ENCODE data around the gene FCSK. TPM values are rescaled to one million over a fixed set of nuclear protein-coding genes. Genes with fewer than 3 reads are reported as not detected.
A peak's percentile ranks its signal among the peaks of the same experiment; 100 is the strongest.

The FCSK gene
- total and polyA plus RNA-seq, 2 of the 13 experiments (the other 11 are each of a cell fraction or from before 2014, with no cell fraction given) = 9.1 to 19.2 TPM

DNA sequence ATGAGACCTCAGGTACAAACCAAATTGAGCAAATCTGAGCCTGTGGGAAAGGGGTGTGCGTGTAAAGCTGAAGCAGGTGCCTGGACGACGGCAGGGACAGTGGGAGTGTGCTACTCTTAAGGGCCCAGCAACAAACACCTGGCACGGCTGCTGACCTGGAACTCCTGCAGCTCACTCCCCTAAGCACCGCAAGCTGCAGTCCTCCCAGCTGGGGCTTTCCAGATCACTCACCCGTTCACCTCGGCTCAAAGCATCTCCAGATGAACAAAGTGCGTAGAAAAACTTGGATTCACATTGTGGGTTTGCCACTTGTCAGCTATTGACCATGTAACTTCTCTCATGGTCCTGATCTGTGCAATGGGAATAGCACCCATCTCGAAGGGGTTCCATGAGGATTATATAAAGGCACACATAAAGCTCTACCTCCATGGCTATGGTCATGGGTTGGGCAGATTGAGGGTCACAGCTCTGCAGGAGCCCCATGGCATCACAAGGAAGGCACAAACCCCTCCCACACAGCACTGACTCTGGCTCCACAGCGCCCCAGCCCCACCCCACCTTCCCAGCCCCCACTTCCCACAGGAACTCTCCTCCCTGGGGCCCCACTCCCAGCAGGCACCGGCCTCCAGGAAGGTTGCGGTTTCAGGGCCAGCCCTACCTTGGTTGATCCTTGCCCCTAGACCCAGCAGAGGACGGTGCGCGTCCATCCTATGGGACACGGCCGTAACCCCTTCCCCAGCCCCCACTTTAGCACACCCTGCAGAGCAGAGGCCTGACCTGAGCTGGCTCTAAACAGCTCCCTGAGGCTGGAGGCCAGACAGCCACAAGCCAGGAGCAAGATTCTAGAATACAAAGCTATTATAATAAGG, 37.4 kb upstream of the FCSK start (continued):
- TF ChIP-seq TAF15 (IDR thresholded peaks at IDR 0.05; ENCODE audit: low read depth, low read length, poor library complexity, severe bottlenecking) (no peak), SMAD9 (CRISPR knock-in tag; IDR thresholded peaks at IDR 0.05) (no peak), HNF4A (CRISPR knock-in tag; IDR thresholded peaks at IDR 0.05) (peak; percentile 75), PCBP1 (IDR thresholded peaks at IDR 0.05; ENCODE audit: borderline replicate concordance, low read depth, low read length) (no peak), NFYC (CRISPR knock-in tag; IDR thresholded peaks at IDR 0.05) (no peak), KAT2B (IDR thresholded peaks at IDR 0.05; ENCODE audit: borderline replicate concordance, low read depth, low read length) (no peak), ZNF775 (CRISPR knock-in tag; IDR thresholded peaks at IDR 0.05; ENCODE audit: borderline replicate concordance) (no peak), ZNF496 (CRISPR knock-in tag; IDR thresholded peaks at IDR 0.05; ENCODE audit: insufficient replicate concordance) (no peak), NKX3-1 (CRISPR knock-in tag; IDR thresholded peaks at IDR 0.05) (no peak), ZNF501 (CRISPR knock-in tag; IDR thresholded peaks at IDR 0.05) (no peak), ZNF225 (CRISPR knock-in tag; IDR thresholded peaks at IDR 0.05) (no peak), CENPT (CRISPR knock-in tag; IDR thresholded peaks at IDR 0.05; ENCODE audit: low read depth) (no peak), SNAI1 (CRISPR knock-in tag; IDR thresholded peaks at IDR 0.05; ENCODE audit: borderline replicate concordance) (no peak), MTF2 (CRISPR knock-in tag; IDR thresholded peaks at IDR 0.05; ENCODE audit: borderline replicate concordance) (no peak)
- TF ChIP-seq, protein P1, sequence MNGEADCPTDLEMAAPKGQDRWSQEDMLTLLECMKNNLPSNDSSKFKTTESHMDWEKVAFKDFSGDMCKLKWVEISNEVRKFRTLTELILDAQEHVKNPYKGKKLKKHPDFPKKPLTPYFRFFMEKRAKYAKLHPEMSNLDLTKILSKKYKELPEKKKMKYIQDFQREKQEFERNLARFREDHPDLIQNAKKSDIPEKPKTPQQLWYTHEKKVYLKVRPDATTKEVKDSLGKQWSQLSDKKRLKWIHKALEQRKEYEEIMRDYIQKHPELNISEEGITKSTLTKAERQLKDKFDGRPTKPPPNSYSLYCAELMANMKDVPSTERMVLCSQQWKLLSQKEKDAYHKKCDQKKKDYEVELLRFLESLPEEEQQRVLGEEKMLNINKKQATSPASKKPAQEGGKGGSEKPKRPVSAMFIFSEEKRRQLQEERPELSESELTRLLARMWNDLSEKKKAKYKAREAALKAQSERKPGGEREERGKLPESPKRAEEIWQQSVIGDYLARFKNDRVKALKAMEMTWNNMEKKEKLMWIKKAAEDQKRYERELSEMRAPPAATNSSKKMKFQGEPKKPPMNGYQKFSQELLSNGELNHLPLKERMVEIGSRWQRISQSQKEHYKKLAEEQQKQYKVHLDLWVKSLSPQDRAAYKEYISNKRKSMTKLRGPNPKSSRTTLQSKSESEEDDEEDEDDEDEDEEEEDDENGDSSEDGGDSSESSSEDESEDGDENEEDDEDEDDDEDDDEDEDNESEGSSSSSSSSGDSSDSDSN (CRISPR knock-in tag; IDR thresholded peaks at IDR 0.05) = peak; percentile 52
- TF ChIP-seq, protein P2, sequence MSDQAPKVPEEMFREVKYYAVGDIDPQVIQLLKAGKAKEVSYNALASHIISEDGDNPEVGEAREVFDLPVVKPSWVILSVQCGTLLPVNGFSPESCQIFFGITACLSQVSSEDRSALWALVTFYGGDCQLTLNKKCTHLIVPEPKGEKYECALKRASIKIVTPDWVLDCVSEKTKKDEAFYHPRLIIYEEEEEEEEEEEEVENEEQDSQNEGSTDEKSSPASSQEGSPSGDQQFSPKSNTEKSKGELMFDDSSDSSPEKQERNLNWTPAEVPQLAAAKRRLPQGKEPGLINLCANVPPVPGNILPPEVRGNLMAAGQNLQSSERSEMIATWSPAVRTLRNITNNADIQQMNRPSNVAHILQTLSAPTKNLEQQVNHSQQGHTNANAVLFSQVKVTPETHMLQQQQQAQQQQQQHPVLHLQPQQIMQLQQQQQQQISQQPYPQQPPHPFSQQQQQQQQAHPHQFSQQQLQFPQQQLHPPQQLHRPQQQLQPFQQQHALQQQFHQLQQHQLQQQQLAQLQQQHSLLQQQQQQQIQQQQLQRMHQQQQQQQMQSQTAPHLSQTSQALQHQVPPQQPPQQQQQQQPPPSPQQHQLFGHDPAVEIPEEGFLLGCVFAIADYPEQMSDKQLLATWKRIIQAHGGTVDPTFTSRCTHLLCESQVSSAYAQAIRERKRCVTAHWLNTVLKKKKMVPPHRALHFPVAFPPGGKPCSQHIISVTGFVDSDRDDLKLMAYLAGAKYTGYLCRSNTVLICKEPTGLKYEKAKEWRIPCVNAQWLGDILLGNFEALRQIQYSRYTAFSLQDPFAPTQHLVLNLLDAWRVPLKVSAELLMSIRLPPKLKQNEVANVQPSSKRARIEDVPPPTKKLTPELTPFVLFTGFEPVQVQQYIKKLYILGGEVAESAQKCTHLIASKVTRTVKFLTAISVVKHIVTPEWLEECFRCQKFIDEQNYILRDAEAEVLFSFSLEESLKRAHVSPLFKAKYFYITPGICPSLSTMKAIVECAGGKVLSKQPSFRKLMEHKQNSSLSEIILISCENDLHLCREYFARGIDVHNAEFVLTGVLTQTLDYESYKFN (CRISPR knock-in tag; conservative IDR thresholded peaks at IDR 0.05) = peak; percentile 84
- TF ChIP-seq, protein P3, sequence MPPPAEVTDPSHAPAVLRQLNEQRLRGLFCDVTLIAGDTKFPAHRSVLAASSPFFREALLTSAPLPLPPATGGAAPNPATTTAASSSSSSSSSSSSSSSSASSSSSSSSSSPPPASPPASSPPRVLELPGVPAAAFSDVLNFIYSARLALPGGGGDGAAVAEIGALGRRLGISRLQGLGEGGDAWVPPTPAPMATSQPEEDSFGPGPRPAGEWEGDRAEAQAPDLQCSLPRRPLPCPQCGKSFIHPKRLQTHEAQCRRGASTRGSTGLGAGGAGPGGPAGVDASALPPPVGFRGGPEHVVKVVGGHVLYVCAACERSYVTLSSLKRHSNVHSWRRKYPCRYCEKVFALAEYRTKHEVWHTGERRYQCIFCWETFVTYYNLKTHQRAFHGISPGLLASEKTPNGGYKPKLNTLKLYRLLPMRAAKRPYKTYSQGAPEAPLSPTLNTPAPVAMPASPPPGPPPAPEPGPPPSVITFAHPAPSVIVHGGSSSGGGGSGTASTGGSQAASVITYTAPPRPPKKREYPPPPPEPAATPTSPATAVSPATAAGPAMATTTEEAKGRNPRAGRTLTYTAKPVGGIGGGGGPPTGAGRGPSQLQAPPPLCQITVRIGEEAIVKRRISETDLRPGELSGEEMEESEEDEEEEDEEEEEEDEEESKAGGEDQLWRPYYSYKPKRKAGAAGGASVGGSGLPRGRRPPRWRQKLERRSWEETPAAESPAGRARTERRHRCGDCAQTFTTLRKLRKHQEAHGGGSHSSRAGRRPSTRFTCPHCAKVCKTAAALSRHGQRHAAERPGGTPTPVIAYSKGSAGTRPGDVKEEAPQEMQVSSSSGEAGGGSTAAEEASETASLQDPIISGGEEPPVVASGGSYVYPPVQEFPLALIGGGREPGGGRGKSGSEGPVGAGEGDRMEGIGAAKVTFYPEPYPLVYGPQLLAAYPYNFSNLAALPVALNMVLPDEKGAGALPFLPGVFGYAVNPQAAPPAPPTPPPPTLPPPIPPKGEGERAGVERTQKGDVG (CRISPR knock-in tag; IDR thresholded peaks at IDR 0.05; ENCODE audit: borderline replicate concordance) = no peak
- TF ChIP-seq, protein P4, sequence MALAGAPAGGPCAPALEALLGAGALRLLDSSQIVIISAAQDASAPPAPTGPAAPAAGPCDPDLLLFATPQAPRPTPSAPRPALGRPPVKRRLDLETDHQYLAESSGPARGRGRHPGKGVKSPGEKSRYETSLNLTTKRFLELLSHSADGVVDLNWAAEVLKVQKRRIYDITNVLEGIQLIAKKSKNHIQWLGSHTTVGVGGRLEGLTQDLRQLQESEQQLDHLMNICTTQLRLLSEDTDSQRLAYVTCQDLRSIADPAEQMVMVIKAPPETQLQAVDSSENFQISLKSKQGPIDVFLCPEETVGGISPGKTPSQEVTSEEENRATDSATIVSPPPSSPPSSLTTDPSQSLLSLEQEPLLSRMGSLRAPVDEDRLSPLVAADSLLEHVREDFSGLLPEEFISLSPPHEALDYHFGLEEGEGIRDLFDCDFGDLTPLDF (CRISPR knock-in tag; IDR thresholded peaks at IDR 0.05) = no peak

Measured in HepG2 (cell line).